Measurements from ENCODE around the gene CLCNKA.

The CLCNKA gene

GRCh38 chr1:16006552-16007485 is 15.0 kb upstream of the CLCNKA start:
- DNase-seq (ENCODE audit: low spot score in 2 of 2) (no peak), ATAC-seq (replicated peaks; ENCODE audit: extremely low read depth, poor library complexity, severe bottlenecking) (no peak)
- H3K36me3 Mint-ChIP-seq (ENCODE audit: insufficient read depth) = peaks cover 1% of the 10 kb centered on the region
- no peaks in the 10 kb centered on the region for H3K27me3 Mint-ChIP-seq
- H3K4me3 Mint-ChIP-seq = no peak overlapping the region
- H3K4me1 Mint-ChIP-seq = no peaks in the 10 kb centered on the region
- no peaks in the 10 kb centered on the region for H3K9me3 Mint-ChIP-seq
- no peak overlapping the region for H3K27ac Mint-ChIP-seq (ENCODE audit: low read depth)

- Mint-ChIP-seq H3K36me3 (ENCODE audit: insufficient read depth) (peaks cover 1% of the 10 kb centered on the region), H3K27me3 (peaks cover 8% of the 10 kb centered on the region), H3K9me3 (no peaks in the 10 kb centered on the region), H3K4me1 (no peaks in the 10 kb centered on the region), H3K4me3 (no peak overlapping the region), H3K27ac (ENCODE audit: low read depth) (no peak overlapping the region)
- DNase-seq (ENCODE audit: low spot score in 2 of 2) = no peak
- no peak for ATAC-seq (replicated peaks; ENCODE audit: extremely low read depth, poor library complexity, severe bottlenecking)
Measured at GRCh38 chr1:16007671-16008341, 14.0 kb upstream of the CLCNKA start.

GRCh38 chr1:16009030-16009460 is 12.8 kb upstream of the CLCNKA start:
- H3K4me3 Mint-ChIP-seq = no peak overlapping the region
- DNase-seq (ENCODE audit: low spot score in 2 of 2) = peak; percentile 54 to 74
- H3K9me3 Mint-ChIP-seq = no peaks in the 10 kb centered on the region
- ATAC-seq (replicated peaks; ENCODE audit: extremely low read depth, poor library complexity, severe bottlenecking) = no peak
- H3K36me3 Mint-ChIP-seq (ENCODE audit: insufficient read depth) = peaks cover 1% of the 10 kb centered on the region
- no peaks in the 10 kb centered on the region for H3K4me1 Mint-ChIP-seq
- H3K27me3 Mint-ChIP-seq = peaks cover 19% of the 10 kb centered on the region
- no peak overlapping the region for H3K27ac Mint-ChIP-seq (ENCODE audit: low read depth)

GRCh38 chr1:16009678-16010077 is 12.2 kb upstream of the CLCNKA start:
- H3K4me3 Mint-ChIP-seq = no peak overlapping the region
- peaks cover 25% of the 10 kb centered on the region for H3K27me3 Mint-ChIP-seq
- no peak for DNase-seq (ENCODE audit: low spot score in 2 of 2)
- peaks cover 1% of the 10 kb centered on the region for H3K36me3 Mint-ChIP-seq (ENCODE audit: insufficient read depth)
- no peaks in the 10 kb centered on the region for H3K4me1 Mint-ChIP-seq
- ATAC-seq (replicated peaks; ENCODE audit: extremely low read depth, poor library complexity, severe bottlenecking) = no peak
- peak overlapping the region; percentile 33 for H3K27ac Mint-ChIP-seq (ENCODE audit: low read depth)
- H3K9me3 Mint-ChIP-seq = no peaks in the 10 kb centered on the region

GRCh38 chr1:16010837-16011236 is 11.0 kb upstream of the CLCNKA start:
- Mint-ChIP-seq H3K27me3 (peaks cover 37% of the 10 kb centered on the region), H3K4me1 (no peaks in the 10 kb centered on the region)
- no peak for ATAC-seq (replicated peaks; ENCODE audit: extremely low read depth, poor library complexity, severe bottlenecking)

GRCh38 chr1:16011936-16012589 is 9.8 kb upstream of the CLCNKA start:
- H3K4me3 Mint-ChIP-seq = no peak overlapping the region
- H3K4me1 Mint-ChIP-seq = no peaks in the 10 kb centered on the region
- H3K36me3 Mint-ChIP-seq (ENCODE audit: insufficient read depth) = peaks cover 1% of the 10 kb centered on the region
- ATAC-seq (replicated peaks; ENCODE audit: extremely low read depth, poor library complexity, severe bottlenecking) = no peak
- H3K9me3 Mint-ChIP-seq = no peaks in the 10 kb centered on the region
- peaks cover 43% of the 10 kb centered on the region for H3K27me3 Mint-ChIP-seq
- no peak for DNase-seq (ENCODE audit: low spot score in 2 of 2)
- H3K27ac Mint-ChIP-seq (ENCODE audit: low read depth) = no peak overlapping the region

More at GRCh38 chr1:16010837-16011236, 11.0 kb upstream of the CLCNKA start:
- no peaks in the 10 kb centered on the region for H3K9me3 Mint-ChIP-seq
- no peak overlapping the region for H3K27ac Mint-ChIP-seq (ENCODE audit: low read depth)
- H3K4me3 Mint-ChIP-seq = no peak overlapping the region
- DNase-seq (ENCODE audit: low spot score in 2 of 2) = no peak
- H3K36me3 Mint-ChIP-seq (ENCODE audit: insufficient read depth) = peaks cover 1% of the 10 kb centered on the region

GRCh38 chr1:16012590-16013219 is 9.1 kb upstream of the CLCNKA start:
- DNase-seq (ENCODE audit: low spot score in 2 of 2) = no peak
- no peak overlapping the region for H3K27ac Mint-ChIP-seq (ENCODE audit: low read depth)
- no peak overlapping the region for H3K4me3 Mint-ChIP-seq
- no peak for ATAC-seq (replicated peaks; ENCODE audit: extremely low read depth, poor library complexity, severe bottlenecking)
- H3K36me3 Mint-ChIP-seq (ENCODE audit: insufficient read depth) = peaks cover 1% of the 10 kb centered on the region
- H3K9me3 Mint-ChIP-seq = no peaks in the 10 kb centered on the region
- H3K27me3 Mint-ChIP-seq = peaks cover 43% of the 10 kb centered on the region
- H3K4me1 Mint-ChIP-seq = no peaks in the 10 kb centered on the region

GRCh38 chr1:16013220-16013907 is 8.5 kb upstream of the CLCNKA start:
- H3K4me3 Mint-ChIP-seq = no peak overlapping the region
- no peaks in the 10 kb centered on the region for H3K4me1 Mint-ChIP-seq

GRCh38 chr1:16013908-16014258 is 8.0 kb upstream of the CLCNKA start:
- H3K4me1 Mint-ChIP-seq = no peaks in the 10 kb centered on the region
- peak overlapping the region; percentile 68 for H3K27ac Mint-ChIP-seq (ENCODE audit: low read depth)
- no peaks in the 10 kb centered on the region for H3K9me3 Mint-ChIP-seq
- ATAC-seq (replicated peaks; ENCODE audit: extremely low read depth, poor library complexity, severe bottlenecking) (no peak), DNase-seq (ENCODE audit: low spot score in 2 of 2) (no peak)
- H3K36me3 Mint-ChIP-seq (ENCODE audit: insufficient read depth) = peaks cover 1% of the 10 kb centered on the region
- peaks cover 43% of the 10 kb centered on the region for H3K27me3 Mint-ChIP-seq
- H3K4me3 Mint-ChIP-seq = no peak overlapping the region

More at GRCh38 chr1:16013220-16013907, 8.5 kb upstream of the CLCNKA start:
- DNase-seq (ENCODE audit: low spot score in 2 of 2) (no peak), ATAC-seq (replicated peaks; ENCODE audit: extremely low read depth, poor library complexity, severe bottlenecking) (no peak)
- peaks cover 43% of the 10 kb centered on the region for H3K27me3 Mint-ChIP-seq
- no peaks in the 10 kb centered on the region for H3K9me3 Mint-ChIP-seq
- peaks cover 1% of the 10 kb centered on the region for H3K36me3 Mint-ChIP-seq (ENCODE audit: insufficient read depth)
- peak overlapping the region; percentile 68 for H3K27ac Mint-ChIP-seq (ENCODE audit: low read depth)

- Mint-ChIP-seq H3K9me3 (no peaks in the 10 kb centered on the region), H3K4me3 (no peak overlapping the region), H3K36me3 (ENCODE audit: insufficient read depth) (no peaks in the 10 kb centered on the region), H3K4me1 (no peaks in the 10 kb centered on the region), H3K27ac (ENCODE audit: low read depth) (no peak overlapping the region), H3K27me3 (peaks cover 43% of the 10 kb centered on the region)
- ATAC-seq (replicated peaks; ENCODE audit: extremely low read depth, poor library complexity, severe bottlenecking) (no peak), DNase-seq (ENCODE audit: low spot score in 2 of 2) (no peak)
Measured at GRCh38 chr1:16014509-16015482, 7.0 kb upstream of the CLCNKA start.

- ATAC-seq (replicated peaks; ENCODE audit: extremely low read depth, poor library complexity, severe bottlenecking) = no peak
Measured at GRCh38 chr1:16015491-16015890, 6.3 kb upstream of the CLCNKA start.

More at GRCh38 chr1:16015491-16015890, 6.3 kb upstream of the CLCNKA start:
- H3K36me3 Mint-ChIP-seq (ENCODE audit: insufficient read depth) = no peaks in the 10 kb centered on the region
- no peaks in the 10 kb centered on the region for H3K4me1 Mint-ChIP-seq
- H3K27me3 Mint-ChIP-seq = peaks cover 43% of the 10 kb centered on the region
- no peak overlapping the region for H3K27ac Mint-ChIP-seq (ENCODE audit: low read depth)
- no peaks in the 10 kb centered on the region for H3K9me3 Mint-ChIP-seq
- no peak overlapping the region for H3K4me3 Mint-ChIP-seq
- DNase-seq (ENCODE audit: low spot score in 2 of 2) = no peak

All from central memory CD8-positive, alpha-beta T cell (primary cell).